Stimulated activated CD4-positive, alpha-beta T cell treated with anti-CD3 and anti-CD28 coated beads, Interleukin-12 subunit alpha, Interleukin-12 subunit beta, amount 100 ng/mL, for 4 hours (primary cell): ENCODE data around the gene TBC1D12.

Experiments
- DNase-seq: peaks from one replicate; pipeline ENCODE4 v3.0.0-alpha.2; 2020

TBC1D12 gene

DNA sequence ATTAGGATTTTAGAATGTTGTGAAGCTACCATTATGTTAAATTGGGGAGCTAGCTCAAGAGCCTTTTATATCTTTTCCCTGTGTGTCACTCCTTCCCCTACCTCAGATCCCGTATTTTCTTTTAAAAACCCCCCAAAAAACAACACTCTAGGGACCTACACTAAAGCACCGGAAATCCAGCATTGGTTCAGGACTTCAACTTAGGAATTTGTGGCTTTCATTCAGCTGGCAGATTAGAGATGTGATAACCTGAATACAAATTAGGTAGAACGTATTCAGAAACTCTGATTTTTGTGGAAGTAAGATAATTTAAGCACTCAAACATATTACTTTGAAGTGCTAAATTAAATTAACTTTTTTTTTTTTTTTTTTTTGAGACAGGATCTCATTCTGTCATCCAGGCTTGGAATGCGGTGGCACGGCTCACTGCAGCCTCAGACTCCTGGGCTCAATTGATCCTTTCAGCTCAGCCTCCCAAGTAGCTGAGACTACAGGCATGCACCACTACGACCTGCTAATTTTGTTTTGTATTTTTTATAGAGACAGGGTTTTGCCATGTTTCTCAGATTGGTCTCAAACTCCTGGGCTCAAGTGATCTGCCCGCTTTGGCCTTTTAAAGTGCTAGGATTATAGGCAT lies 6.8 kb downstream of the TBC1D12 start:
- no peak for DNase-seq

DNA sequence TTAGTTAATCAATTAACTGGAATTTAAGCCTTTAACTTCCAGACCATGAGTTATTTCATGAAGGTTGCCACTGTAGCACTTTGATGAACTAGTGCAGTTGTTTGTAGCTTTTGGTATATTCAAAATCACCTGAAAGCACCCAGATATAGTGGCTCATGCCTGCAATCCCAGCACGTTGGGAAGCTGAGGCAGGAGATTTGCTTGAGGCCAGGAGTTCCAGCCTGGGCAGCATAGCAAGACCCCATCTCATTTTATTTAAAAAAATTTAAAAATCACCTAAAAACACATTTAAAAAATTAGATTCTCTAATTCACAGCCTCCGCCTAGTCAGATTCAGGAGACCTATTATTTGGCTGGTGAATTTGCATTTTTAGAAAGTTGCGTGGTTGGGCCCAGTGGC lies 9.0 kb downstream of the TBC1D12 start:
- no peak for DNase-seq

DNA sequence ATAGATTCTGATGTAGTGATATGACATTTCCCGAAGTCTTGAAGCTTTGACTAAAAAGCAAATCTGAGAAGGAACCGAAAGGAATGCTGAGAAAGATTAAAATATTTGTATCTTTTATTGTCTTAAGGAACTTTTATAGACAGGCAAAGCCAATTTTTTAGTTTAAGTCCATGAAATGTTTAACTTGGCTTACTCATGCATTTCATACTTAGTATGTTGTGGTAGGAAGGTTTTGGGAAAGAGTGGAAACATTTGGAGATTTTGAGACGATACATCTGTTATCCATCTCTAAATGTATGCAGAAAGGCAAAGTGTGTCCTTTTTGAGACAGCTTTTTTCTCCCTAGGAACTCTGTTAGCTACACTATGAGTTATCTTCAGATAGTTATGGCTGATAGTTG lies 10.1 kb downstream of the TBC1D12 start:
- no peak for DNase-seq

DNA sequence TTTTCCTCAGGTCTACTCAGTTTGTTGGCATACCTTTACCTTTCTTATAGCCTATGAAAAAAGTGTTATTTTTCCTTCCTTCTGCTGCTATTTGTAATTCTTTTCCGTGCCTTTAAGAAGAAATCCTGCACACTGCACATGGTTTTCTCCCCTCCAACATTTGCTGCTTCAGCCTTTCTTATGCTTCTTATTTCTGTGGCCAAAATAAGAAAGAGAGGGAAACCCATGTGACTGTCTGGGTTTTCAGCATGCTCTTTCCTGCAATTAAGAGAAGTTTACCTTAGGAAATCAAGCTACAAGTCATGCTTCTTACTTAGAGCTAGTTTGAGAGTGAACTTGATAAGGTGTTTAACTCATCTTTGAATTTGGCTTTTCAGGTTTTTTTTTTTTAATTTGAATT lies 11.0 kb downstream of the TBC1D12 start:
- no peak for DNase-seq

- DNase-seq = no peak
Observed at GRCh38 chr10:94416896-94417295, 14.6 kb downstream of the TBC1D12 start.

- no peak for DNase-seq
Observed at GRCh38 chr10:94417321-94417720, 15.0 kb downstream of the TBC1D12 start.

DNA sequence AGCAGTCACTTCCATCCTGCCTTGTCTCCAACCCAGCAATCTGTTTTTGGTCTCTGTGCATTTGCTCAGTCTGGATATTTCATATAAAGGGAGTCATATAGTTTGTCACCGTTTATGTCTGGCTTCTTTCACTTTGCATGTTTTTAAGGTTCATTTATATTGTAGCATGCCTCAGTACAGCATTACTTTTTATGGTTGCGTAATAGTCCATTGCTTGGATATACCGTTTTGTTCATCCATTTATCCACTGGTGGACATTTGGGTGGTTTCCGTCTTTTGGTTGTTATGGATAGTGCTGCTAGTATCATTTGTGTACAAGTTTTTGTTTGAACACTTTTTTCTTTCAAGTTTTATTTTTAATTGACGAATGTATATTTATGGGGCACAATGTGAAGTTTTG lies 18.2 kb downstream of the TBC1D12 start:
- DNase-seq = no peak

GRCh38 chr10:94420998-94421528 lies 18.7 kb downstream of the TBC1D12 start:
- DNase-seq = no peak

DNA sequence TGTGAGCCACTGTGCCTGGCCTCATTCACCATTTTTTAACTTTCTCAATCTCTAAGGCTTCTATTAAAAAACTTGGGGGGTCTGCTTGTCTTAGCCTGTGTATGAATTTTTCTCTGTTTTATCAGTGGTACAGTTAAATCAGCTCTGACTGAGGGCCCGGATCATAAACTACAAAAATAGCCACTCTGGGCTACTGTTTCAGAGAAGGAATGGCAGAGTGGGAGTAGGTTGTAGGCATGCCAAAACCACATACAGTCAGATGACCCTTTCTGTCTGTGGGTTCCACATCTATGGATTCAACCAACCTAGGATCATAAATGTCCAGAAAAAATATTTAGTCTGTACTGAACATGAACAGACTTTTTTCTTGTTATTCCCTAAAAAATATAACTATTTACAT lies 21.3 kb downstream of the TBC1D12 start:
- DNase-seq = no peak

- DNase-seq = no peak
Observed at GRCh38 chr10:94424714-94425337, 22.5 kb downstream of the TBC1D12 start.

DNA sequence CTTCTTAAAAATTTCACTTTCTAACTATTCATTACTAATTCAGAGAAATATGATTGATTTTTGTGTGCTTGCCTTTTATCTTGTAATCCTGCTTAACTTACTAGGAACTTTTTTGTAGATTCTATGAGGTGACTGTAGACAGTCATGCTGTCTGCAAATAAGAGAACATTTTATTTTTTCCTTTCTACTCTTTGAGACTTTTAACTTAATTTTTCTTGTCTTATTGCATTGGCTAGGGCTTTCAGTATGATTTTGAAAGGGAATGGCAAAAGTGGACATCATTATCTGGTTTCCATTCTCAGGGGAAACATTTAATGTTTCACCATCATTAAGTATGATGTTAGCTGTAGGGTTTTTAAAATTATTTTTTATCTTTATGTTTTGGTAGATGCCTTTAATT lies 23.6 kb downstream of the TBC1D12 start:
- no peak for DNase-seq

- DNase-seq = no peak
Observed at GRCh38 chr10:94427166-94427565, 24.8 kb downstream of the TBC1D12 start.

DNA sequence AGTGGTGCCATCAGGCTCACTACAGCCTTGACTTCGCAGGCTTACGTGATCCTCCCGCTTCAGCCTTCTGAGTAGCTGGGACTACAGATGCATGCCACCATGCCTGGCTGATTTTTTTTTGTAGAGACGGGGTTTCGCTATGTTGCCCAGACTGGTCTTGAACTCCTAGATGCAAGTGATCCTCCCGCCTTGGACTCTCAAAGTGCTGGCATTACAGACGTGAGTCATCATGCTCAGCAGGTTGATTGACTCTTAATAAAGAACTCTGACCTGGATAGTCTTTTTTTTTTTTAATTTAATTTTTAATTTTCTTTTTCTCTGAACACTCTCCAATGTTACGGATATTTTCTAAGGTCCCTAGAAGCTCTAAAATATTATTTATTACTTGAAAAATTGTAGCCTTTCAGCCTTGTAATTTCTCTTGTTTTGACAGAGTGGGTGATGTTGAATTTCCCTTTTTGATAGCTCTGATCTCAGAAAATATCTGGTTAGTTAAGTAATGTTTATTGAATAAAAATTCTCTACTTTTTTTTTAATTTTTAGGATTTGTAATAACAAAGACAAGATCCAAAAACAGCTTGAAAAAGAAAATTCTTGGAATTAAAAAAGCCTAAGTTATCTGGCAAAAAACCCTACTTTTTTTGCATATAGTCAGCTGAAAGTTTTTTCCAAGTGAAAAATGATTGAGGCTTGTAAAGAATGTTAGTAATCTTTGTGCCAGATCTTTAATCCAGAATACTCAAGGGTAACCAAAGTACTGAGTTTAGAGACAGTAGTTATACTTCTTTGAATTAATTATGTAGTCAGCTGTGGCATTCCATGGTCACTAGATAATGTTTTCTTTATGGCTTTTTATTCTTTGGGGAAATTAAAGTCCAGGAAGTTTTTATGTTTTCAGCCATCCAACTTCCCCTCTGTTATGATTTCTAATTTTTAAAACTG lies 26.7 kb downstream of the TBC1D12 start:
- DNase-seq = no peak

GRCh38 chr10:94430701-94431100 lies 28.4 kb downstream of the TBC1D12 start:
- no peak for DNase-seq

DNA sequence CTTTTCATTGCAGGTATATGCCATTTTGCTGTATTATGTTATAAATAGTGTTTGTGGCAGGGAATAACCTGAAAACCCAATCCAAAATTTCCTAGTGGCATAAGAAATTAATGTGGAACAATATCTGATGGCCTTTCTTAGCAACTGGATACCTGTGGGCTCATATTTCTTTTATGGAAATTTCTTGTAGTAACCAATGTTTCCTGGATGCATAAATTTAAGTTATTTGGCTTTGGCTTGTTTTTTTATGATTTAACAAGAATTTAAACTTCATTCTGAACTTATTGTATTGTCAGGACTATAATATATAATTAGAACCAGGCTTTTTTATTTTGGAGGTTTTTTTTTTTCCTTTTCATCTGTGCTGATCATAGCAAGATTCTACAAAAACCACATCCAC lies 30.1 kb downstream of the TBC1D12 start:
- DNase-seq = no peak

DNA sequence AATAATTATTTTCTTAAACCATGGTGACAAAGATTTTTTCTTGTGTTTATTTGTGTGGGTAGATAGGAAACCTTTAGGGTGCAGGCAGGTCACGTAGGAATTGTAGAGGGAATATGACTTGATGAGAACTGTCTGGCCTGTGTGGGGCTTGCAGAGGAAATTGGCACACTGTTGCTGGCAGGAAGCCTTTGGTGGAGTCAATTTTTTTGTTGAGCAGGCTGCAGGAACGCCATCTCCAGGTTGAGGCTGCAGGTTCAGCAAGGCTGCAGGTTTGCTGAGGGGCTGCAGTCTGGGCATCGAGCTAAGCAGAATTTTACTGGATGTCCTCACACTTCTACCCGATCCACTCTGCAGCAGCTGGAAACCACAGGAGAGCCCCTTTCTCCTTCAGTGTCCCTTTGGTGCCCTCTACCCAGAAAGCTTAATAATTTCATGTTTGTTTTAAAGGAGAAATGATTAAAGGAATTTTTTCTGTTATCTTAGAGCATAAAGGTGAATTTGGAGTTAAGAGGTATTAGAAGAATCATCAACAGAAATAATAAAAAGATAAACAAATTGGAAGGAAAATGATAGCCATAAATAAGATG lies 37.0 kb downstream of the TBC1D12 start:
- DNase-seq = no peak

GRCh38 chr10:94440096-94440495 lies 37.8 kb downstream of the TBC1D12 start:
- DNase-seq = no peak

DNA sequence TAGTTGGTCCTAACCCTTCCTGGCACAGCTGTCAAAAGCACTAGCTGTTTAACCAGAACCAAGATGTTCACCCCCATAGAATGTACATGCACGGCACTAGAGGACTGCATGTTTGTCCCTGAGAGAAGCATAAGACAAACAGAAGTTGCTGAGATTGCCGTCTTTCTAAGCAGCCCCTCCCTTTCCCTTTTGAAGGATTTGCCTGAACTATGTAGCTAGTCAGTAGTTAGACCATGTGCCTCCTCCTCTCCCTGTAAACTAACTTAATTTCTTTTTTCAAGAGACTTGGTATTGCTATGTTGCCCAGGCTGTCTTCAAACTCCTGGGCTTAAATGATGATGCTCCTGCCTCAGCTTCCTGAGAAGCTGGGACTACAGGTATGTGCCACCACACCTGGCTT lies 40.7 kb downstream of the TBC1D12 start:
- no peak for DNase-seq

DNA sequence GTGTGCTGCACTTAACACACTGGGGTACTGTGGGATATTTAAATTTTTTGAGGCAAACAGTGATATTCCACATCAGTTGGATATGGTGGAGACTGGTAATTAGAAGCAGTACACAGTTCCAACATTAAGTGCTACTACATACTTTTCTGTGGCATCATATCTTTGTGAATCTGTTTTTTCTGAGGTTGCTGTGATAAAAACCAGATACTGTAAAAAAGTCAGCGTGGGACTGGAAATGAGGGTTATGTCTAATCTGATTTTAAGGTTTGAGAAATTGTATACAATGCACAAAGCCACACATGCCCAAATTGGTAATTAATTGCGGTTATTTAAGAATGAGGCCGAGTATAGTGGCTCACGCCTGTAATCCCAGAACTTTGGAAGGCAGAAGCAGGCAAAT lies 41.2 kb downstream of the TBC1D12 start:
- DNase-seq = no peak

GRCh38 chr10:94450782-94451181 lies 48.4 kb downstream of the TBC1D12 start:
- DNase-seq = no peak

DNA sequence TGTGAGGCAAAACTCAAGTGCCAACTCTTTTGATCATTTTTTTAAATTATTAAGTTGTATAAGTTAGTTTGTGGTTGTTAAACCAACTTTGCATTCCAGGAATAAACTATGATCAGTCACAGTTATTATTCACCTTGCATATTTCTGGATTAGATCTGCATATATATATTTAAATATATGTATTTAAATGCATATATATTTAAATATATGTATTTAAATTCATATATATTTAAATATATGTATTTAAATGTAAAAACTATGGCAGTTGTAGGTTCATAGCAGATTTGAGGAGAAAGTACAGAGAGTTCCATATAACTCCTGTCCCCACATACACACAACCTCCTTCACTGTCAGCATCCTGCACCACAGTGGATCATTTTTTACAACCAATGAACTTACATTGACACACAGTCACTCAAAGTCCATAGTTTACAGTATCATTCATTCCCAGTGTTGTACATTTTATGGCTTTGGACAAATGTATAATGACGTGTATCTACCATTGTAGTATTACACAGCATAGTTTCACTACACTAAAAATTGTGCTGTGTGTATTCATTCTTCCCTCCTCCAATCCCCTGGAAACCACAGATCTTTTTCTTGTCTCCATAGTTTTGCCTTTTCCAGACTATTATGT lies 49.7 kb downstream of the TBC1D12 start:
- no peak for DNase-seq

DNA sequence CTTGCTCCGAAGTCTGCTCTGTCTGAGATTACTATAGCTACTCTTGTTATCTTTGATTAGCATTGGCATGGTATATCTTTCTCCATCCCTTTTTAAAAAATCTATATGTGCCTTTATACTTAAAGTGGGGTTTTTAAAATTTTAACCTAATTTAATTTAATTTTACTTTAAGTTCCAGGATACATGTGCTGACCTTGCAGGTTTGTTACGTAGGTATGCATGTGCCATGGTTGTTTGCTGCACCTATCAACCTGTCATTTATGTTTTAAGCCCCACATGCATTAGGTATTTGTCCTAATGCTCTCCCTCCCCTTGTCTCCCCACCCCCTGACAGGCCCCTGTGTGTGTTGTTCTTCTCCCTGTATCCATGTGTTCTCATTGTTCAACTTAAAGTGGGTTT lies 54.6 kb downstream of the TBC1D12 start:
- DNase-seq = no peak

DNA sequence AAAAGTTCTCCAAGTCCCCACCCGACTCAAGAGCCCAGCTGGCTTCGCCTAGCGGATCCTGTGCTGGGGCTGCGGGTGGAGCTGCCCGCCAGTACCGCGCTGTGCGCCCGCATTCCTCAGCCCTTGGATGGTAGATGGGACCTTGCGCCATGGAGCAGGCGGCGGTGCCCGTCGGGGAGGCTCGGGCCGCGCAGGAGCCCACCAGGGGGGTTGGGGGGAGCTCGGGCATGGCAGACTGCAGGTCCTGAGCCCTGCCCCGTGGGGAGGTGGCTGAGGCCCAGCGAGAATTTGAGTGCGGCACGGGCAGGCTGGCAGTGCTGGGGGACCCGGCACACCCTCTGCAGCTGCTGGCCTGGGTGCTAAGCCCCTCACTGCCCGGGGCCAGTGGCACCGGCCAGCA lies 57.0 kb downstream of the TBC1D12 start:
- no peak for DNase-seq
